NCI-H524 (cell line): ENCODE data around the gene LDAH.

ENCODE experiments used
- DNase-seq, 2 experiments: peaks; one replicate each; lab custom pipeline; 2025; lab: John Stamatoyannopoulos, UW

Gene LDAH

DNA sequence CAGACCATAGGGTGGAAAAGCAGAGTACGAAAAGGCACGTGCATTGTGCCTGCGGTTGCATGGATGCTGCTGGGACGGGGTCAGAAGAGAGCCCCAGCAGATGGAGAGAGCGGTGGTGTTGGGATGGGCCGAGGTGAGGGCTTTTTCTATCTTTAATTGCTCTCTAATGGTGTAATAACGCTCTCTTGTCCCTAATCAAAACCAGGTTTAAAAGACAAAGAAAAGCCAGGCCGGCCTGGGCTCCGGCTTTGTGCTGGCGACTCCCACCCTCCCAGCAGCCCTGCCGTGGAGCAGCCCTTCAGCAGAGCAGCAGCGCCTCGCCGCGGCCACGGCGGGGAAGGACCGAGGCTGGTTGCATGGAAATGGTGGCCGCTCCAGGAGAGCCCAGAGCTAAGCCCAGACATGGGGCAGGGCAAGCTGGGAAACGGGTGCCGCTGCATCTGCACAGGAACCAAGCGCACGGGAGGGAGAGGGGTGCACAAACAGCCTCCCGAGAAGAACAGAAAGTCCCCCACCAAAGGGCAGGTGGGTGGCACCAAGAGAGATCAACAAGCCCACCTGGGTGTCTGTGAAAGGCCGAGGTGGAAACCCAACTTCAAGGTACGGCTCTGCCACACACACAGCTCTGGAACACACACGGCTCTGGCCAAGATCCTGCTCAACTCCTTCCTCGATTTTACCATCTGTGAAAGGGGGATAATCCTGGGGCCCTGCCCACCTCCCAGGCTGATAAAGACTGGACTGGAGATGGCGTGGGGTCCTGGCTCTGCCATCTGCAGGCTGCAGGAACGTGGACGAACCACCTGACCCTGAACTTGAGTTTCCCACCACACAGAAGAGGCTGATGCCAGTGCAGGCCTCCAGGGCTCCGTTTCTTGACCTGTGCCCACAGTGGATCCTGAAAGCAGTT, 187.0 kb downstream of the LDAH start:
- peak; percentile 68 to 79 for DNase-seq

DNA sequence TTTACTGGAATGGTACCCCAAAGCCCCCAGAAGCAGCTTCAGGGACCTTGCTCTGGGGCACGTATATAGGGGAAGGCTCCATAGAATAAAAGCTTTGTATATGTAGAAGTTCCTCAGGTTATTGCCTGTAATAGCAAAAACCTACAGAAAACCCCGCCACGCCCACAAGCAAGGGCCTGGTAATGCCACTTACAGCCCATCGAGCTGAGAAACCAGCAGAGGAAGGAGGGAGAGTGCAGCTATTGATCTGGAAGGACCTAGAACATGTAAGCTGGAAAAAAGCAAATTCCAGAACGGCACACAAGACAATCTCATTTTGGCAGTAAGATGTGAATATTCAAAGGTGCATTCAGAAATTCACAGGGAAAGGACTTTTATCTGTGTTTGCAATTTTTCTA, 187.8 kb downstream of the LDAH start:
- no peak for DNase-seq

DNA sequence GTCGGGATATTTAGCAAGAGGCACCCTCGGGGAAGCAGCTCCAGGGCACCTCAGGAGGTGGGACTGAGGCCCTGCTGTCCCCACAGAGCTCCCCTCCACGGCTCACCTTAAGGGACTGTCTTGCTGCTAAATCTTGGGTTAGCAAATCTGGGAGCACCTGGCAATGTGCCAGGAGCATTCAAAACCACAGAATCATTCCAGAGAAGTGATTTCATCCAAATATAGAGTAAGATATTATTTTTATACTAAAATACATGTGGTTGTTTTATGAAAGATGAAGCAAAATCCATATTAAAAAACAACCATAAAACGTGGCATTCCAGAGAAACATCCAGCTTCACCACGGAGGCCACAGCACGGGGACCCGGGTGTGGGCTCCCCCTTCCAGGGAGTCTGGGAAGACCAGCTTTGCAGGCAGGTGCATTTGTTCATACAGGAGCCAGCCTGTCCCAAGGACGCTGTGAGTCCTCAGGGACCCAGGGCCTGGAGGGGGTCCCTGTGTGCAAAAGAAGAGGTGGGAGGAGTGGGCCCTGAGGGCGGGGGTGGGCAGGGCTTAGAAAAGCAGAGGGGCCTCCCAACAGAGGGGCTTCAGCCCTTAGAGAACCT, 188.3 kb downstream of the LDAH start:
- DNase-seq, result no peak
